WTC11 (cell line): ENCODE measurements around the gene OPN1LW. TPM values are rescaled to one million over a fixed set of nuclear protein-coding genes. Genes with fewer than 3 reads are reported as not detected.

Source experiments
- ATAC-seq: fragments of 200-7000 bp; cut with Tn5 transposase; 2 replicates; pipeline ENCODE4 v1.10.0; 2021; ENCODE audit warnings: mild to moderate bottlenecking, moderate library complexity
- CTCF ChIA-PET: fragments of 300-600 bp; sonication (Branson Sonifier 250); formaldehyde crosslinking; loops from one replicate; lab custom pipeline; 2021; ENCODE audit warnings: antibody characterized with exemption; lab: Charles Lee
- POLR2A ChIA-PET: fragments of 350-600 bp; sonication (Branson Sonifier 250); formaldehyde crosslinking; loops from one replicate; lab custom pipeline; 2021; ENCODE audit warnings: antibody characterized with exemption; lab: Charles Lee
- DNase-seq: peaks from one replicate; pipeline ENCODE4 v3.0.0; 2021; ENCODE audit warnings: low spot score
- H3K27ac Mint-ChIP-seq: 2 replicates; pipeline ENCODE4 v1.8.0; 2021; ENCODE audit warnings: mixed read lengths
- H3K27me3 Mint-ChIP-seq: 2 replicates; pipeline ENCODE4 v1.8.0; 2021; ENCODE audit warnings: low read depth, mild to moderate bottlenecking, moderate library complexity, mixed read lengths
- H3K36me3 Mint-ChIP-seq: 2 replicates; pipeline ENCODE4 v1.8.0; 2021; ENCODE audit warnings: mixed read lengths
- H3K4me1 Mint-ChIP-seq: 2 replicates; pipeline ENCODE4 v1.8.0; 2022; ENCODE audit warnings: mixed read lengths
- H3K4me3 Mint-ChIP-seq: 2 replicates; pipeline ENCODE4 v1.8.0; 2021; ENCODE audit warnings: mild to moderate bottlenecking, moderate library complexity, mixed read lengths
- H3K9me3 Mint-ChIP-seq: 2 replicates; pipeline ENCODE4 v1.8.0; 2021; ENCODE audit warnings: mixed read lengths
- CREM ChIP-seq: sonication (generic); formaldehyde crosslinking; IDR thresholded peaks from 2 replicates; pipeline ENCODE4 v1.8.1; 2022; ENCODE audit warnings: mild to moderate bottlenecking, missing genetic modification reagents, moderate library complexity
- ELF4 ChIP-seq: sonication (generic); formaldehyde crosslinking; IDR thresholded peaks from 2 replicates; pipeline ENCODE4 v1.8.1; 2022; ENCODE audit warnings: low read depth, mild to moderate bottlenecking, moderate library complexity, missing genetic modification reagents
- EMX1 ChIP-seq: fragments of 250-450 bp; sonication (Bioruptor Pico); IDR thresholded peaks from 2 replicates; pipeline ENCODE4 v1.8.0; 2021; ENCODE audit warnings: mild to moderate bottlenecking
- NR1H2 ChIP-seq: sonication (generic); formaldehyde crosslinking; IDR thresholded peaks from 2 replicates; pipeline ENCODE4 v1.9.0; 2021; ENCODE audit warnings: mild to moderate bottlenecking, moderate library complexity, missing genetic modification reagents
- NR3C1 ChIP-seq: sonication (generic); formaldehyde crosslinking; conservative IDR thresholded peaks from 2 replicates; pipeline ENCODE4 v1.8.1; 2023; ENCODE audit warnings: low read depth, mild to moderate bottlenecking, missing genetic modification reagents
- SOX15 ChIP-seq: fragments of 250-450 bp; sonication (Bioruptor Pico); IDR thresholded peaks from 2 replicates; pipeline ENCODE4 v1.9.0; 2021; ENCODE audit warnings: mild to moderate bottlenecking
- SP1 ChIP-seq: sonication (generic); formaldehyde crosslinking; conservative IDR thresholded peaks from 2 replicates; pipeline ENCODE4 v1.8.1; 2022; ENCODE audit warnings: missing genetic modification reagents
- TCF7 ChIP-seq: sonication (generic); formaldehyde crosslinking; IDR thresholded peaks from 2 replicates; pipeline ENCODE4 v1.8.0; 2022; ENCODE audit warnings: mild to moderate bottlenecking, low read depth, missing genetic modification reagents, moderate library complexity
- TEAD1 ChIP-seq: sonication (generic); formaldehyde crosslinking; IDR thresholded peaks from 2 replicates; pipeline ENCODE4 v1.8.0; 2022; ENCODE audit warnings: mild to moderate bottlenecking, missing genetic modification reagents
- ZNF138 ChIP-seq: sonication (generic); formaldehyde crosslinking; conservative IDR thresholded peaks from 2 replicates; pipeline ENCODE4 v1.8.1; 2022; ENCODE audit warnings: mild to moderate bottlenecking, moderate library complexity, missing genetic modification reagents
- ZNF416 ChIP-seq: fragments of 250-450 bp; sonication (Bioruptor Pico); IDR thresholded peaks from 2 replicates; pipeline ENCODE4 v1.9.0; 2021; ENCODE audit warnings: mild to moderate bottlenecking, inconsistent platforms
- ZNF423 ChIP-seq: fragments of 250-450 bp; sonication (Bioruptor Pico); IDR thresholded peaks from 2 replicates; pipeline ENCODE4 v2.1.2; 2022; ENCODE audit warnings: mild to moderate bottlenecking, moderate library complexity
- total RNA-seq: library from RNA; stranded (reverse); gene quantifications from 3 replicates; pipeline ENCODE4 v1.2.3, GENCODE V29; 2021
- TF ChIP-seq, protein P1 (sequence below): sonication (generic); formaldehyde crosslinking; IDR thresholded peaks from 2 replicates; pipeline ENCODE4 v1.8.0; 2023; ENCODE audit warnings: missing genetic modification reagents
- TF ChIP-seq, protein P2 (sequence below): sonication (generic); formaldehyde crosslinking; IDR thresholded peaks from 2 replicates; pipeline ENCODE4 v1.8.0; 2022; ENCODE audit warnings: mild to moderate bottlenecking, missing genetic modification reagents
- TF ChIP-seq, protein P3 (sequence below): sonication (generic); formaldehyde crosslinking; conservative IDR thresholded peaks from 2 replicates; pipeline ENCODE4 v1.8.1; 2023; ENCODE audit warnings: mild to moderate bottlenecking, low read depth, missing genetic modification reagents, moderate library complexity
- TF ChIP-seq, protein P4 (sequence below): sonication (generic); formaldehyde crosslinking; IDR thresholded peaks from 2 replicates; pipeline ENCODE4 v1.8.0; 2022; ENCODE audit warnings: mild to moderate bottlenecking, missing genetic modification reagents
- TF ChIP-seq, protein P5 (sequence below): fragments of 250-450 bp; sonication (Bioruptor Pico); IDR thresholded peaks from 2 replicates; pipeline ENCODE4 v1.9.0; 2021; ENCODE audit warnings: mild to moderate bottlenecking, borderline replicate concordance
- TF ChIP-seq, protein P6 (sequence below): fragments of 250-450 bp; sonication (Bioruptor Pico); IDR thresholded peaks from 2 replicates; pipeline ENCODE4 v1.8.0; 2021; ENCODE audit warnings: mild to moderate bottlenecking

Gene OPN1LW
- total RNA-seq, 1 experiment from 2014 or later, result not detected

DNA sequence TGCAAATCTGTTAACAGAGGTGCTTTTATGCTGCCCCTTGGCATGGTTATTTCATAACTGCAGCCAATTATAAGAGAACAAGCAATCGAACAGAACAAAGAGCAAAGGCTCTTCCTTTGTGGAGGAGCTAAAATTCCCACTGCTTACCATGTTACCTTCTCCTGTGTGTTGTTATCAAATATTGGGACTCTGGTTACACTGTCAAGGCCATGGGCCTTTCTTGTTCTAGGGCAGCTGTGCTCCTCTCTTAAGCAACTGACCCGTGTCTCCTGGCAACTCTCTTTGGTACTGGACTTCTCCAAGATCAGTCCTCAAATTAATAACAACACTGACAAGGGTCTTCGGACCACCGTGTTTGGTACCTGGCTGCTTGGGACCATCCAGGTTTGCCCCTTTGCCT, 12.1 kb upstream of the OPN1LW start:
- TF ChIP-seq TCF7 (CRISPR knock-in tag), result no peak
- no peak for TF ChIP-seq ZNF423 (CRISPR knock-in tag)
- TF ChIP-seq, protein P1, sequence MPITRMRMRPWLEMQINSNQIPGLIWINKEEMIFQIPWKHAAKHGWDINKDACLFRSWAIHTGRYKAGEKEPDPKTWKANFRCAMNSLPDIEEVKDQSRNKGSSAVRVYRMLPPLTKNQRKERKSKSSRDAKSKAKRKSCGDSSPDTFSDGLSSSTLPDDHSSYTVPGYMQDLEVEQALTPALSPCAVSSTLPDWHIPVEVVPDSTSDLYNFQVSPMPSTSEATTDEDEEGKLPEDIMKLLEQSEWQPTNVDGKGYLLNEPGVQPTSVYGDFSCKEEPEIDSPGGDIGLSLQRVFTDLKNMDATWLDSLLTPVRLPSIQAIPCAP (CRISPR knock-in tag), result no peak
- TF ChIP-seq CREM, result no peak
- TF ChIP-seq, protein P2, sequence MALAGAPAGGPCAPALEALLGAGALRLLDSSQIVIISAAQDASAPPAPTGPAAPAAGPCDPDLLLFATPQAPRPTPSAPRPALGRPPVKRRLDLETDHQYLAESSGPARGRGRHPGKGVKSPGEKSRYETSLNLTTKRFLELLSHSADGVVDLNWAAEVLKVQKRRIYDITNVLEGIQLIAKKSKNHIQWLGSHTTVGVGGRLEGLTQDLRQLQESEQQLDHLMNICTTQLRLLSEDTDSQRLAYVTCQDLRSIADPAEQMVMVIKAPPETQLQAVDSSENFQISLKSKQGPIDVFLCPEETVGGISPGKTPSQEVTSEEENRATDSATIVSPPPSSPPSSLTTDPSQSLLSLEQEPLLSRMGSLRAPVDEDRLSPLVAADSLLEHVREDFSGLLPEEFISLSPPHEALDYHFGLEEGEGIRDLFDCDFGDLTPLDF (CRISPR knock-in tag), result no peak
- TF ChIP-seq, protein P3, sequence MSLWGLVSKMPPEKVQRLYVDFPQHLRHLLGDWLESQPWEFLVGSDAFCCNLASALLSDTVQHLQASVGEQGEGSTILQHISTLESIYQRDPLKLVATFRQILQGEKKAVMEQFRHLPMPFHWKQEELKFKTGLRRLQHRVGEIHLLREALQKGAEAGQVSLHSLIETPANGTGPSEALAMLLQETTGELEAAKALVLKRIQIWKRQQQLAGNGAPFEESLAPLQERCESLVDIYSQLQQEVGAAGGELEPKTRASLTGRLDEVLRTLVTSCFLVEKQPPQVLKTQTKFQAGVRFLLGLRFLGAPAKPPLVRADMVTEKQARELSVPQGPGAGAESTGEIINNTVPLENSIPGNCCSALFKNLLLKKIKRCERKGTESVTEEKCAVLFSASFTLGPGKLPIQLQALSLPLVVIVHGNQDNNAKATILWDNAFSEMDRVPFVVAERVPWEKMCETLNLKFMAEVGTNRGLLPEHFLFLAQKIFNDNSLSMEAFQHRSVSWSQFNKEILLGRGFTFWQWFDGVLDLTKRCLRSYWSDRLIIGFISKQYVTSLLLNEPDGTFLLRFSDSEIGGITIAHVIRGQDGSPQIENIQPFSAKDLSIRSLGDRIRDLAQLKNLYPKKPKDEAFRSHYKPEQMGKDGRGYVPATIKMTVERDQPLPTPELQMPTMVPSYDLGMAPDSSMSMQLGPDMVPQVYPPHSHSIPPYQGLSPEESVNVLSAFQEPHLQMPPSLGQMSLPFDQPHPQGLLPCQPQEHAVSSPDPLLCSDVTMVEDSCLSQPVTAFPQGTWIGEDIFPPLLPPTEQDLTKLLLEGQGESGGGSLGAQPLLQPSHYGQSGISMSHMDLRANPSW, result no peak
- TF ChIP-seq ZNF138 (CRISPR knock-in tag), result no peak
- Mint-ChIP-seq H3K27me3 (peaks cover 11% of the 10 kb centered on the region), H3K4me3 (no peak overlapping the region), H3K36me3 (no peaks in the 10 kb centered on the region), H3K4me1 (peaks cover 9% of the 10 kb centered on the region), H3K27ac (no peak overlapping the region), H3K9me3 (no peaks in the 10 kb centered on the region)
- DNase-seq (no peak), ATAC-seq (no peak)
- POLR2A ChIA-PET, result interaction anchor here (0.6 kb wide), 1 partner anchor 58 kb away, joined by 4 read pairs; no protein-coding TSS in a partner anchor
- CTCF ChIA-PET, result no interaction called here

DNA sequence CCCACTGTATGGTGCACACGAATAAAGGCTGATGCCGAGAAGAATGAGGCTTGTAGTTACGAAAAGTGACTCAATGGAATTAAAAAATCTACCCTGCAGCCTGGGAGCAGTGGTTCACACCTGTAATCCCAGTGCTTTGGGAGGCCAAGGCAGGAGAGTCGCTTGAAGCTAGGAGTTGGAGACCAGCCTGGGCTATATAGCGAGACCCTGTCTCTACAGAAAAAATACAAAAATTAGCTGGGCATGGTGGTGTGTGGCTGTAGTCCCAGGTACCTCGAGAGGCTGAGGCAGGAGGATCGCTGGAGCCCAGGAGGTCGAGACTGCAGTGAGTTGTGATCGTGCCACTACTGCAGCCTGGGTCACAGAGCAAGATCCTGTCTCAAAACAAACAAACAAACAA, 11.7 kb upstream of the OPN1LW start:
- H3K4me3 Mint-ChIP-seq, result no peak overlapping the region
- peaks cover 15% of the 10 kb centered on the region for H3K27me3 Mint-ChIP-seq
- H3K9me3 Mint-ChIP-seq, result no peaks in the 10 kb centered on the region
- H3K4me1 Mint-ChIP-seq, result peaks cover 9% of the 10 kb centered on the region
- ATAC-seq, result no peak
- no peak overlapping the region for H3K27ac Mint-ChIP-seq
- DNase-seq, result no peak
- TF ChIP-seq SP1 (CRISPR knock-in tag), result no peak
- TF ChIP-seq, protein P4, sequence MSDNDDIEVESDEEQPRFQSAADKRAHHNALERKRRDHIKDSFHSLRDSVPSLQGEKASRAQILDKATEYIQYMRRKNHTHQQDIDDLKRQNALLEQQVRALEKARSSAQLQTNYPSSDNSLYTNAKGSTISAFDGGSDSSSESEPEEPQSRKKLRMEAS (CRISPR knock-in tag), result no peak
- no peak for TF ChIP-seq SOX15 (CRISPR knock-in tag)
- TF ChIP-seq NR1H2 (CRISPR knock-in tag), result no peak
- TF ChIP-seq NR3C1 (CRISPR knock-in tag), result no peak
- TF ChIP-seq ELF4 (CRISPR knock-in tag), result no peak
- TF ChIP-seq, protein P5, sequence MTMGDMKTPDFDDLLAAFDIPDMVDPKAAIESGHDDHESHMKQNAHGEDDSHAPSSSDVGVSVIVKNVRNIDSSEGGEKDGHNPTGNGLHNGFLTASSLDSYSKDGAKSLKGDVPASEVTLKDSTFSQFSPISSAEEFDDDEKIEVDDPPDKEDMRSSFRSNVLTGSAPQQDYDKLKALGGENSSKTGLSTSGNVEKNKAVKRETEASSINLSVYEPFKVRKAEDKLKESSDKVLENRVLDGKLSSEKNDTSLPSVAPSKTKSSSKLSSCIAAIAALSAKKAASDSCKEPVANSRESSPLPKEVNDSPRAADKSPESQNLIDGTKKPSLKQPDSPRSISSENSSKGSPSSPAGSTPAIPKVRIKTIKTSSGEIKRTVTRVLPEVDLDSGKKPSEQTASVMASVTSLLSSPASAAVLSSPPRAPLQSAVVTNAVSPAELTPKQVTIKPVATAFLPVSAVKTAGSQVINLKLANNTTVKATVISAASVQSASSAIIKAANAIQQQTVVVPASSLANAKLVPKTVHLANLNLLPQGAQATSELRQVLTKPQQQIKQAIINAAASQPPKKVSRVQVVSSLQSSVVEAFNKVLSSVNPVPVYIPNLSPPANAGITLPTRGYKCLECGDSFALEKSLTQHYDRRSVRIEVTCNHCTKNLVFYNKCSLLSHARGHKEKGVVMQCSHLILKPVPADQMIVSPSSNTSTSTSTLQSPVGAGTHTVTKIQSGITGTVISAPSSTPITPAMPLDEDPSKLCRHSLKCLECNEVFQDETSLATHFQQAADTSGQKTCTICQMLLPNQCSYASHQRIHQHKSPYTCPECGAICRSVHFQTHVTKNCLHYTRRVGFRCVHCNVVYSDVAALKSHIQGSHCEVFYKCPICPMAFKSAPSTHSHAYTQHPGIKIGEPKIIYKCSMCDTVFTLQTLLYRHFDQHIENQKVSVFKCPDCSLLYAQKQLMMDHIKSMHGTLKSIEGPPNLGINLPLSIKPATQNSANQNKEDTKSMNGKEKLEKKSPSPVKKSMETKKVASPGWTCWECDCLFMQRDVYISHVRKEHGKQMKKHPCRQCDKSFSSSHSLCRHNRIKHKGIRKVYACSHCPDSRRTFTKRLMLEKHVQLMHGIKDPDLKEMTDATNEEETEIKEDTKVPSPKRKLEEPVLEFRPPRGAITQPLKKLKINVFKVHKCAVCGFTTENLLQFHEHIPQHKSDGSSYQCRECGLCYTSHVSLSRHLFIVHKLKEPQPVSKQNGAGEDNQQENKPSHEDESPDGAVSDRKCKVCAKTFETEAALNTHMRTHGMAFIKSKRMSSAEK (CRISPR knock-in tag), result no peak
- TF ChIP-seq TEAD1 (CRISPR knock-in tag), result no peak
- no peak for TF ChIP-seq ZNF416
- TF ChIP-seq, protein P6, sequence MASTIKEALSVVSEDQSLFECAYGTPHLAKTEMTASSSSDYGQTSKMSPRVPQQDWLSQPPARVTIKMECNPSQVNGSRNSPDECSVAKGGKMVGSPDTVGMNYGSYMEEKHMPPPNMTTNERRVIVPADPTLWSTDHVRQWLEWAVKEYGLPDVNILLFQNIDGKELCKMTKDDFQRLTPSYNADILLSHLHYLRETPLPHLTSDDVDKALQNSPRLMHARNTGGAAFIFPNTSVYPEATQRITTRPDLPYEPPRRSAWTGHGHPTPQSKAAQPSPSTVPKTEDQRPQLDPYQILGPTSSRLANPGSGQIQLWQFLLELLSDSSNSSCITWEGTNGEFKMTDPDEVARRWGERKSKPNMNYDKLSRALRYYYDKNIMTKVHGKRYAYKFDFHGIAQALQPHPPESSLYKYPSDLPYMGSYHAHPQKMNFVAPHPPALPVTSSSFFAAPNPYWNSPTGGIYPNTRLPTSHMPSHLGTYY, result no peak
- TF ChIP-seq EMX1 (CRISPR knock-in tag), result no peak
- TF ChIP-seq, all 79 proteins: peak for 0
- CTCF ChIA-PET, result no interaction called here
- H3K36me3 Mint-ChIP-seq, result no peaks in the 10 kb centered on the region
- POLR2A ChIA-PET, result no interaction called here
